ENCODE results near the gene NPR2.
A peak's percentile ranks its signal among the peaks of the same experiment; 100 is the strongest.

The NPR2 gene

DNA sequence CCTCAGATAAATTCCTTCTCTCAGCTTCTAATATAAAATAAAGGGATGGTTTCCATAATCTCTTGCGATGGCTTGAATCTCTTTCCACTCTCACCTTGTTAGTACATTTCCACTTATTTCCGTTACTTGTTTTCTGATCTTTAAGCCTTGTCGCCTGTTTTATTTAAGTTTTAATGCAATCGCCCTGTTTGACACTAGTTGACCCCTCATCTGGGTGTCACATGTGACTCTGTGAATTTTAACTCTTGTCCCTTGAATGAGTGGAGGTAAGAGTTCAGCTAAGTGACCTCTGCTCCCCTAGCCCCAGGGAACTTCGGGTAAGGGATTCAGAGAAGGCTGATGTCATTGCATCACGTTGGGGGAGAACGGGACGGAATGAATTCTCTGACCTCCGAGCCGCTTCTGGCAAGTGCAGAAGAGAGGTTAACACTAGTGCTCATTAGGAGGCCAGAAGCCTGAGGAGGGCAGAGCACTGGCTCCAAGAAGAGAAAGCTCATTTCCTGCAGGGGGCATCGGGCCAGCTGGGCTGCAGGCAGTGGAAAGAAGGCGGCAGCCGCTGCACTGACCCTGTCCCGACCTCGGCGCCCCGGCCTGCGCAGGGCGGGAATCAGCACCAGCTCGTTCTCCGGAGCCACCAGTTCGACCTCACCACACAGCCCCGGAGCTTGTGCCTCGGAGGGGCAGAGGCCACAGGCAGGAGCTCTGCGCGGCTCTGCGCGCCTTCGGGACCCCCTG is 22.9 kb downstream of the NPR2 start:
- TF ChIP-seq FOXK2 (IDR thresholded peaks at IDR 0.05), result no peak
- TF ChIP-seq TARDBP (IDR thresholded peaks at IDR 0.05), result no peak
- TF ChIP-seq CTBP1 (IDR thresholded peaks at IDR 0.05; ENCODE audit: borderline replicate concordance), result no peak
- no peak for TF ChIP-seq BHLHE40 (IDR thresholded peaks at IDR 0.05; ENCODE audit: borderline replicate concordance)
- TF ChIP-seq HDGF (IDR thresholded peaks at IDR 0.05; ENCODE audit: borderline replicate concordance), result no peak
- TF ChIP-seq, protein P1, sequence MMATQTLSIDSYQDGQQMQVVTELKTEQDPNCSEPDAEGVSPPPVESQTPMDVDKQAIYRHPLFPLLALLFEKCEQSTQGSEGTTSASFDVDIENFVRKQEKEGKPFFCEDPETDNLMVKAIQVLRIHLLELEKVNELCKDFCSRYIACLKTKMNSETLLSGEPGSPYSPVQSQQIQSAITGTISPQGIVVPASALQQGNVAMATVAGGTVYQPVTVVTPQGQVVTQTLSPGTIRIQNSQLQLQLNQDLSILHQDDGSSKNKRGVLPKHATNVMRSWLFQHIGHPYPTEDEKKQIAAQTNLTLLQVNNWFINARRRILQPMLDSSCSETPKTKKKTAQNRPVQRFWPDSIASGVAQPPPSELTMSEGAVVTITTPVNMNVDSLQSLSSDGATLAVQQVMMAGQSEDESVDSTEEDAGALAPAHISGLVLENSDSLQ (IDR thresholded peaks at IDR 0.05), result no peak
- TF ChIP-seq LEF1 (IDR thresholded peaks at IDR 0.05; ENCODE audit: borderline replicate concordance), result no peak
- TF ChIP-seq SP1 (IDR thresholded peaks at IDR 0.05), result no peak
- TF ChIP-seq ARNT (IDR thresholded peaks at IDR 0.05), result no peak
- no peak for TF ChIP-seq FOXA1 (IDR thresholded peaks at IDR 0.05)
- peak; percentile 57 for TF ChIP-seq L3MBTL2 (conservative IDR thresholded peaks at IDR 0.05)
- TF ChIP-seq NFRKB (IDR thresholded peaks at IDR 0.05), result no peak
- no peak for TF ChIP-seq FOXM1 (IDR thresholded peaks at IDR 0.05; ENCODE audit: borderline replicate concordance)
- no peak for TF ChIP-seq SUZ12 (IDR thresholded peaks at IDR 0.05)
- no peak for TF ChIP-seq ZNF384 (IDR thresholded peaks at IDR 0.05)
- 0 out of 2 replicates have a peak, but pooled peaks have one; percentile 25 for TF ChIP-seq ELF4 (IDR thresholded peaks at IDR 0.05)
- CTCF ChIA-PET, result interaction anchor here (1.3 to 2.1 kb wide), 2 partner anchors 12 to 89 kb away, joined by 3 to 6 read pairs; no protein-coding TSS in a partner anchor
- peak; percentile 53 for DNase-seq (ENCODE audit: extremely low spot score)
- POLR2A ChIA-PET, result interaction anchor here (0.7 to 2.0 kb wide), 17 partner anchors 10 to 376 kb away, joined by 3 to 9 read pairs (median 4); partner anchors contain the start of genes CREB3, FAM221B, GBA2 and RGP1

DNA sequence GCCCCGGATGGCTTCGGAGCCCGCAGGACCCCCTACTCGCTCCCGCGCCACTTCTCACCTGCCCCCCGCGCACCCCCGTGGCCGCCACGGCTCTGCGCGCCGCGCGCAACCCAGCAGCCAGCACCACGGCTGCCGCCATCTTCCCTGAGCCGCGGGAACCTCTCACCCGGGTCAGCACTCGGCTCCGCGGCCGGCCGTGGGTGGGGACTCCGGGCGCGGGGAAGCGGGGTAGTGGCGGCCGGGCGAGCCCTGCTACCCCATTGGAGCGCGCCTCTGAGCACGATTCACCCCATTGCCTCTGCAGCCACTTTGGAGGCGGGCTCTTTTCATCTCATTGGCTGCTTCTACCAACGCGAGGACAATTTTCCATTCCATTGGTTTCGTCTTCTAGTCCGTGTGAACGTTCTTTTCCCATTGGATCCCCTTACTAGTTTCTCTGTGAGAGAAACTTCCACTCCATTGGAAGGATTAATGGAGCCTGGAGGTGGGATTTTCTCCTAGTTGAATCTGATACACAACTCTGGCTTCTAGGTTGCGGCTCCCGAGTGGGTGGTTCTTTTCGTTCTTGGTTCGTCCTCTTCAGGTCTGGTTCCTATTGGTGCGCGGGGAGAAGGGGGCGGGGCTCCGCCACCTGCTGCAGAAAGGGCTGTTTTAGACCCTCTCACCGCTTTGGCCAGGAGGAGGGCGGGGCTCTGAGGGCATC is 23.6 kb downstream of the NPR2 start, which contains the start of gene HINT2:
Gene HINT2 (minus strand): TSS at position 202 of the 703 bp plus-strand sequence. CDS start 63 bp downstream, at position 139.
- TF ChIP-seq FOXK2 (IDR thresholded peaks at IDR 0.05) (no peak), TARDBP (IDR thresholded peaks at IDR 0.05) (peak; percentile 27; the same call in 1 of the 2 replicates), SUZ12 (IDR thresholded peaks at IDR 0.05) (no peak), HDGF (IDR thresholded peaks at IDR 0.05; ENCODE audit: borderline replicate concordance) (peak; percentile 92), ELF4 (IDR thresholded peaks at IDR 0.05) (no peak; the same call in 1 of the 2 replicates), LEF1 (IDR thresholded peaks at IDR 0.05; ENCODE audit: borderline replicate concordance) (peak; percentile 6; the same call in 1 of the 2 replicates)
- peak; percentile 91 for DNase-seq (ENCODE audit: extremely low spot score)
- CTCF ChIA-PET, result interaction anchor here (1.3 kb wide), 1 partner anchor 88 kb away, joined by 3 read pairs; no protein-coding TSS in a partner anchor
- POLR2A ChIA-PET, result interaction anchor here (0.8 to 2.0 kb wide), 14 partner anchors 10 to 375 kb away, joined by 3 to 9 read pairs (median 4); partner anchors contain the start of genes CREB3, FAM221B, GBA2 and RGP1

DNA sequence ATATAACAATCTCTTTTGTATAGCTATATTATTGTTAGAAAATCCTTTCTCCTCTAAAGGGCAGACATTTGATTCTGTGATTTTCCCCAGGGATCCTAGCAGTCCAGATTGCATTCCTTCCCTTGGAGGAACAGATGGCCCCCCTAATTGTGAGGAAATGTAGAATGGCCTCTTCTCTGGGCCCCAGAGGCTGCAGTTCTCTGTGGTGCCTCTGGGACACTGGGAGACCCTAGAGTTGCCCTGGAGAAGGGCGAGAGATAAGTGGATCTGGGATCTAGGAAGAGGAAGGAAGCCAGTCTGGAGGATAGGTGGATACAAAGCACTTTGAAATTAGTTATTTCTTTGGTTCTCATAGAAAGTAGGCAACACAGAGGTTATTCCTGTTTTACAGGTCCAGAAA is 25.3 kb downstream of the NPR2 start:
- peak; percentile 31 for DNase-seq (ENCODE audit: extremely low spot score)
- POLR2A ChIA-PET, result no interaction called here
- CTCF ChIA-PET, result no interaction called here
- TF ChIP-seq ARNT (IDR thresholded peaks at IDR 0.05), result no peak
- no peak for TF ChIP-seq ZNF384 (IDR thresholded peaks at IDR 0.05)
- no peak for TF ChIP-seq NFRKB (IDR thresholded peaks at IDR 0.05)
- TF ChIP-seq, protein P1 (IDR thresholded peaks at IDR 0.05), result no peak
- TF ChIP-seq SUZ12 (IDR thresholded peaks at IDR 0.05), result no peak
- TF ChIP-seq FOXM1 (IDR thresholded peaks at IDR 0.05; ENCODE audit: borderline replicate concordance), result no peak
- TF ChIP-seq LEF1 (IDR thresholded peaks at IDR 0.05; ENCODE audit: borderline replicate concordance), result no peak

DNA sequence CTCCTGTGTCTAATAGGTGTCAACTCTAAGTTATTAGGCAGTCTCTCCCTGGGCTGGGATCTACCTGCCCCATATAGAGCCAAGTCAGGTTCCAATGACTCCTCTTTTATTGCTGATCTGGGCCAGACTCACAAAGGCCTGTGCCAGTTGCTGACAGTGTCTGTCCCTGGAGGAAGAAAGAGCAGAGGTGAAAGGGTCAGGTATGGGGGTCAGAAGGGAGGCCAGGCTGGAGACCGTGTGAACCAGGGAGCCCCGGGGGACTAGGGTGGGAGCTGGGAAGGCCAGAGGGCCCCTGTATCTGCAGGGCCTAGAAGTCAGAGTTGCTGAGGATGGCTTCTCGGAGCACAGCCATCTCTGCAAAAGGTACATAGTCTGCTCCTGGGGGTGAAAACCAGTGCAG is 26.9 kb downstream of the NPR2 start:
- ChIA-PET CTCF (no interaction called here), POLR2A (no interaction called here)
- no peak for DNase-seq (ENCODE audit: extremely low spot score)
- TF ChIP-seq ELF4 (IDR thresholded peaks at IDR 0.05) (no peak), BHLHE40 (IDR thresholded peaks at IDR 0.05; ENCODE audit: borderline replicate concordance) (no peak), FOXM1 (IDR thresholded peaks at IDR 0.05; ENCODE audit: borderline replicate concordance) (no peak), CTBP1 (IDR thresholded peaks at IDR 0.05; ENCODE audit: borderline replicate concordance) (no peak), LEF1 (IDR thresholded peaks at IDR 0.05; ENCODE audit: borderline replicate concordance) (no peak), SUZ12 (IDR thresholded peaks at IDR 0.05) (no peak), SP1 (IDR thresholded peaks at IDR 0.05) (no peak), HDGF (IDR thresholded peaks at IDR 0.05; ENCODE audit: borderline replicate concordance) (no peak), TARDBP (IDR thresholded peaks at IDR 0.05) (no peak), ARNT (IDR thresholded peaks at IDR 0.05) (no peak), ZNF384 (IDR thresholded peaks at IDR 0.05) (no peak)

DNA sequence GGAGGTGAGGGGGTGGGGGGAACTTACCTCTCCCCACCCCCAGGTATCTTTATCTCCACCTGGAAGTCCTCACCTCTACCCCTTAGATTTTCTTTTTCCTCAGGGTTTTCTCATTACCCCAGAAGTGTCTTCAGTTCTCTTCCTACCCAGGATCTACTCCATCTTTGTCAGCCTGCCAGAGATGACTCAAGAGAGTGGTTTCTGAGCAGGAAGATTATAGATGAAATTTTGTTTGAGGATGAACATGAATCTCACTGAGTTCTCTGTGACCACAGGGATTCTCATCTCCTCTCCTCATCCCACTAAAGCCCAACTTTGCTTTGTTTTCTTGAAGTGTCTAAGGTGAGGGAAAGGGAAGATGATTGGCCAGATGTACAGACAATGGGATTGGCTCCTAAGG is 28.7 kb downstream of the NPR2 start:
- POLR2A ChIA-PET, result no interaction called here
- TF ChIP-seq, protein P1 (IDR thresholded peaks at IDR 0.05), result no peak
- TF ChIP-seq NFRKB (IDR thresholded peaks at IDR 0.05), result no peak
- no peak for DNase-seq (ENCODE audit: extremely low spot score)
- CTCF ChIA-PET, result no interaction called here

DNA sequence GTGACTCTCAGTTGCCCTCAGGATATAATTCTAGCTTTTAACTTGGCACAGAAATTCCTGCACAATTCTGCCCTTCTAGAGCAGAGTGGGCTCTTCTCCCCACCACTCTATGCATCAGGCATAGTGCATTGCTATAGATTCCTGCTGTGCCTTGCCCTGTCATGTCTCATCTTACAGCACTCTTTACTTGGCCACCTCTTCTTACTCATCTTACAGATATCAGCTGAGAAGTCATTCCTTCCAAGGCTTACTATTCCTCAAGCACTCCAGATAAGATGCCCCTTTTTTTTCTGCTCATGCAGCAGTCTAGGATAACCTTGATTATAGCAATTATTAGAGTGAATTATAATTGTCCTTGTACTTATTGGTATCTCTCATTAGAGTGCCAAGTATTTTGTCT is 31.5 kb downstream of the NPR2 start:
- TF ChIP-seq BHLHE40 (IDR thresholded peaks at IDR 0.05; ENCODE audit: borderline replicate concordance) (no peak), SUZ12 (IDR thresholded peaks at IDR 0.05) (no peak), FOXA1 (IDR thresholded peaks at IDR 0.05) (no peak), HDGF (IDR thresholded peaks at IDR 0.05; ENCODE audit: borderline replicate concordance) (no peak), FOXM1 (IDR thresholded peaks at IDR 0.05; ENCODE audit: borderline replicate concordance) (no peak), CTBP1 (IDR thresholded peaks at IDR 0.05; ENCODE audit: borderline replicate concordance) (no peak), ELF4 (IDR thresholded peaks at IDR 0.05) (no peak), ARNT (IDR thresholded peaks at IDR 0.05) (no peak), L3MBTL2 (conservative IDR thresholded peaks at IDR 0.05) (no peak), FOXK2 (IDR thresholded peaks at IDR 0.05) (no peak), NFRKB (IDR thresholded peaks at IDR 0.05) (no peak), LEF1 (IDR thresholded peaks at IDR 0.05; ENCODE audit: borderline replicate concordance) (no peak), ZNF384 (IDR thresholded peaks at IDR 0.05) (no peak), SP1 (IDR thresholded peaks at IDR 0.05) (no peak), TARDBP (IDR thresholded peaks at IDR 0.05) (no peak)
- TF ChIP-seq, protein P1 (IDR thresholded peaks at IDR 0.05), result no peak
- POLR2A ChIA-PET, result no interaction called here
- CTCF ChIA-PET, result no interaction called here
- DNase-seq (ENCODE audit: extremely low spot score), result no peak
